Muscle layer of duodenum (tissue), 2 donors: ENCODE results near the gene GSDME.
A peak's percentile ranks its signal among the peaks of the same experiment; 100 is the strongest.
"Not testable (repeated sequence)": the region's sequence is repeated elsewhere in the genome, so short reads cannot be mapped to it uniquely, and the experiment has no call there.

Experiments used
- H3K27ac ChIP-seq: one replicate; pipeline ENCODE4 v1.7.0; 2013; ENCODE audit warnings: mild to moderate bottlenecking, low read length
- H3K27me3 ChIP-seq: one replicate; pipeline ENCODE4 v1.7.0; 2013; ENCODE audit warnings: low read depth, mild to moderate bottlenecking, control low read depth, low read length
- H3K36me3 ChIP-seq, 2 donors: one replicate each; pipeline ENCODE4 v1.7.0; 2013; ENCODE audit warnings: low read length in 2 of 2, control low read depth in 1 of 2, mild to moderate bottlenecking in 1 of 2; ENCODE audit not compliant: insufficient read depth in 2 of 2, control insufficient read depth in 1 of 2
- H3K4me1 ChIP-seq, 2 donors: one replicate each; pipeline ENCODE4 v1.7.0; 2013; ENCODE audit warnings: low read length in 2 of 2, mild to moderate bottlenecking in 2 of 2, control low read depth in 1 of 2, moderate library complexity in 1 of 2; ENCODE audit not compliant: insufficient read depth in 2 of 2, control insufficient read depth in 1 of 2
- H3K4me3 ChIP-seq, 2 donors: one replicate each; pipeline ENCODE4 v1.7.0; 2013; ENCODE audit warnings: low read length in 2 of 2, low read depth in 1 of 2, mild to moderate bottlenecking in 1 of 2
- H3K9me3 ChIP-seq, 2 donors: one replicate each; pipeline ENCODE4 v1.7.0; 2013; ENCODE audit warnings: low read length in 2 of 2, control low read depth in 1 of 2, mild to moderate bottlenecking in 1 of 2; ENCODE audit not compliant: control insufficient read depth in 1 of 2
- donor health status: healthy.

The GSDME gene

DNA sequence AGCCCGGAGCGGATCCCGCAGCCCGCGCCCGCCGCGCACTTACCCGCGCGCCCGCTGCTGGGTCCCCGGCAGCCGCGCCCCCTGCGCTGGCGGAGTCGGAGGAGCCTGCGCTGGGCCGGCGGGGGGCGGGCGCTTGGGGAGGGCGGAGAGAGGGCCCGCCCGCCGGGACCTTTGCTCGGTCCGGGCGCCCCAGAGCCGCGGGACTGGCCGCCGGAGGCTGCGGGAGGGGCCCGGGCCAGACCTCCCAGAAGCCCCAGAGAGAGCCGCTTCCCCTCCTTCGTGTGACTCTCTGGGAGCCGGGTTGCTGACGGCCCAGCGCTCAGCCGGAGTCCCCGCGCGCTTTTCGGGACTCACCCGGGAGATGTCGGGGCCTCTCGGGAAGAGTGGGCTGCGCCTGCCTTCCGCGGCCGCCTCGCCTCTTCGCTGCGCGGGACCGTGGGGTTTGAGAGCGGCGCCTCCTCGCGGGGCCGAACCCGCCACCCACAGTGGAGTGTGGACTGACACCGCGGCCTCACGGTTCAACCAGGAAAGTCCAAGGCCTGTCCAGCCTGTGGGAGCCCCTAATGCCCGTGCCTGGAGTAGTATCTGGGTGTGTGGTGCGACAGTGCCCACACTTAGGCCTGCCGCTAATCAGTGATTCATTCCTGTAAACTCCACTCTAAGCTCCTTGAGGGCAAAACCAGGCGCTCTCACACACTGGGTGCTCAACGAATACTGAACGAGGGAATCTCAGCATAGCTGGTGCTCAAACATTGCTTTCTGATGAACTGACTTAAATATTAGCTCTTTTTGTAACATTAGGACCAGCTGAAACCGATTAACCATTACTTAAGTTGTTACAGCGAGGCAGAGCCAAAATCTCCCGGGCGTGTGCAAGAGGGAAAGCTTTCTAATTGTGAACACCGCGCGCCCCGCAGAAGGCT lies at the start of gene GSDME:
TSS of gene GSDME (minus strand) at position 112 of the 923 bp plus-strand sequence. CDS start 7,690 bp downstream, outside the sequence.
- H3K9me3 ChIP-seq: no peaks in the 10 kb centered on the region
- H3K4me1 ChIP-seq: peaks cover 0 to 11% of the 10 kb centered on the region in 2 donors
- H3K4me3 ChIP-seq: peak within 1 kb of the TSS; percentile 59 to 79
- peak within 1 kb of the TSS; percentile 14 for H3K27ac ChIP-seq
- no peaks in the 10 kb centered on the region for H3K36me3 ChIP-seq
- H3K27me3 ChIP-seq: peaks cover 6% of the 10 kb centered on the region

DNA sequence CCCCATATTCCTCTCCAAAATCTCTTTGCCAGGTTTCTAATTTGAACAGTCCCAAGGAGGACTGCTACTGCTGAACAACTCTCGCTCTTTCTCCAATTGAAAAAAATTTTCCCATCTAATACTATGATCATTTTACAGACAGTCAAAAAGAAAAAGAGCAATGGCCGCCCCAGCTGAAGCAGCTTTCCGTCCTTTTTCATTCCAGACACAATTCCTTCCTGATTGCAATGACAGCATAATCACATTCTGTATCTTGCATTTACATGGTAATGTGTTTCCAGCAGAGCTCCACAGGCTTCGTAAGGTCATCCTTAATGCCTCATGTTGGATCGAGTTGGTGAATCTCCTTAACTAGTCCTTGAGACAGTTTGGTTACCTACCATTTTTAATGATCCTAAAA lies 45.0 kb upstream of the GSDME start:
- no peaks in the 10 kb centered on the region for H3K27me3 ChIP-seq
- no peaks in the 10 kb centered on the region for H3K4me1 ChIP-seq
- no peak overlapping the region for H3K4me3 ChIP-seq
- H3K36me3 ChIP-seq: peaks cover 0 to 4% of the 10 kb centered on the region in 2 donors
- no peak overlapping the region for H3K27ac ChIP-seq
- H3K9me3 ChIP-seq: no peaks in the 10 kb centered on the region

DNA sequence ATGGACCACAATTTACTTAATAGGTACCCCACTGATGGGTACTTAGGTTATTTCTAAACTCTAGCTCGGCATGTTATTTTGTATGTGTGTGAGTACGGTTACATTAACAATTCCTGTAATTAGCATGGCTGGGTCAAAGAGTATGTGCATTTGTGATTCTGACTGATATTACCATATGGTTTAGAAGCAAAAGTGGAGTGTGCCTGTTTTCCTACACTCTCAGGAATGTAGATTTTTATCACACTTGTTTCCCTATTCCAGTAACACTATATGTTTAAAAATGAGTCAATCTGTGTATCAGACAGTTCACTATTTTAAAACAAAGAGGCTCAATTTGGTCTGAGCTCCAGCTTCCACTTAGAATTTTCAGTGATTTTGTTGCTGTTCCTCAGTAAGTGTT lies 44.6 kb upstream of the GSDME start:
- Histone ChIP-seq H3K27ac (no peak overlapping the region), H3K36me3 (peaks cover 0 to 4% of the 10 kb centered on the region in 2 donors), H3K9me3 (no peaks in the 10 kb centered on the region), H3K4me3 (no peak overlapping the region), H3K4me1 (no peaks in the 10 kb centered on the region), H3K27me3 (no peaks in the 10 kb centered on the region)

DNA sequence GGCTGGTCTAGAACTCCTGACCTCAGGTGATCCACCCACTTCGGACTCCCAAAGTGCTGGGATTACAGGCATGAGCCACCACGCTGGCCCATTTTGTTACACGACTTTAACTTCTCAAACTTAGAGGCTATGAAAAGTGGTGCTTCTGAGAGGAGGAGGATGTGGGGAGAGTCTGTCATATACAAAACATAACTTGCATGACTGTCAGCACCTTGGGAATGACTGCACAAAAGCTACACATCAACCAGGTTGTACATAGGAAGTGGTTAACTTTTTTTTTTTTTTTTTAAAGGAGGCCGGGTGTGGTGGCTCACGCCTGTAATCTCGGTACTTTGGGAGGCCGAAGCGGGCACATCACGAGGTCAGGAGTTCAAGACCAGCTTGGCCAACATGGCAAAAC lies 43.4 kb upstream of the GSDME start:
- no peaks in the 10 kb centered on the region for H3K9me3 ChIP-seq
- H3K36me3 ChIP-seq: peaks cover 0 to 4% of the 10 kb centered on the region in 2 donors
- no peaks in the 10 kb centered on the region for H3K27me3 ChIP-seq
- H3K4me1 ChIP-seq: no peaks in the 10 kb centered on the region
- no peak overlapping the region for H3K27ac ChIP-seq
- H3K4me3 ChIP-seq: no peak overlapping the region

DNA sequence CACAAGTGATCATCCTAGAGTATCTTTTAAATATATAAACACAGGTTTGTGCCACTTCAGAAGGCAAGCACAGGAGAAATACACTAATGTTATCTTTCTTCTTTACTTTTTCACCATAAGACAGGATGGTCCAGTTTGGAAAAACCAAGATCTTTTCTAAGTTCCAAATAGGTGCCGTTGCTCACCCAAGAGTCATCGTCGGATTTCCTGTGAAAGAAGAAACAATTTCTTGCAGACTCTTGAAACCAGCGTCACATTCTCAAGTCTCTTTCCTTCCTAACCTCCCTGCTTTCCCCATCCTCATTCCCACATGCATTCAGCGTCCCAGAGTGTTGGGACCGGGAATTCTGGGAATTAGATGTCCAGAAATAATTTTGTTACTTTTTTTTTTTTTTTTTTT lies 42.8 kb upstream of the GSDME start:
- Histone ChIP-seq H3K4me3 (no peak overlapping the region), H3K36me3 (peaks cover 0 to 4% of the 10 kb centered on the region in 2 donors), H3K4me1 (no peaks in the 10 kb centered on the region), H3K27ac (no peak overlapping the region), H3K9me3 (no peaks in the 10 kb centered on the region), H3K27me3 (no peaks in the 10 kb centered on the region)

DNA sequence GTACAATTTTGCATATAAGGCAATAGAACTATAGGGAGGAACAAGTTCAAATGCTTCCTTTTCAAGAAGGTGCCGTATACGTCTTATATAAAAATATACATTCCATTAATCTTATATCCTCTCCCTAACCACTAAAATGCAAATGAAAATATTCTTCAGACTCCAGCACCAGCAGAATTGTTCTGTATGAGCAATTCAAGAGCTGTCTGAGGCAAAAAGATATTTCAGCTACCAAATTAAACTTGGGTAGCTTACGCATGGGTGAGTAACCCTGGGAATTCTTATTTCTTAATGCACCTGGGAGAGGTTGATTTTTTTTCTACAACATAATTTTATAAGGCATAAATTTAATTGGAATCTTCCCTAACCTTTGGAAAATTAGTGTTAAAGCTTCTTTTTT lies 42.2 kb upstream of the GSDME start:
- H3K9me3 ChIP-seq: no peaks in the 10 kb centered on the region
- H3K36me3 ChIP-seq: peaks cover 0 to 4% of the 10 kb centered on the region in 2 donors
- H3K4me3 ChIP-seq: no peak overlapping the region
- H3K27me3 ChIP-seq: no peaks in the 10 kb centered on the region
- no peaks in the 10 kb centered on the region for H3K4me1 ChIP-seq
- H3K27ac ChIP-seq: no peak overlapping the region

DNA sequence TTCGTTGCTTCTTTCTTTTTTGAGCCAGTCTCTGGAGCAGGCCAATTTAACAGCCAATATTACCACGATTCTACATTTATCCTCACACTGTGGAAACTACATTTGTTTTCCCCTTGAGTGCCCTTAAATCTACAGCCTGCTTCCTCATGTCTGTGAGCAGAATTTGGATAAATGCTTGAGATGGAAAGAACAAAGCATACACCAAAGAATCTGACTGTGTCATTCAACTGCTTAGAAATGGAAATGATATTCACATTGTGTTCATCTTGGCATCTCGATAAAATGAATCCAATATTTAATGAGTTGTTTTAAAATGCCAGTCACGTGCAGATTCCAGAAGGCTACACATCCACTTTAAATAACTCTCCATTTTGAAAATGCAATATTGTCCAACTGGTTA lies 41.0 kb upstream of the GSDME start:
- Histone ChIP-seq H3K4me1 (no peaks in the 10 kb centered on the region), H3K27me3 (no peaks in the 10 kb centered on the region), H3K27ac (no peak overlapping the region), H3K4me3 (no peak overlapping the region), H3K36me3 (no peaks in the 10 kb centered on the region), H3K9me3 (no peaks in the 10 kb centered on the region)

DNA sequence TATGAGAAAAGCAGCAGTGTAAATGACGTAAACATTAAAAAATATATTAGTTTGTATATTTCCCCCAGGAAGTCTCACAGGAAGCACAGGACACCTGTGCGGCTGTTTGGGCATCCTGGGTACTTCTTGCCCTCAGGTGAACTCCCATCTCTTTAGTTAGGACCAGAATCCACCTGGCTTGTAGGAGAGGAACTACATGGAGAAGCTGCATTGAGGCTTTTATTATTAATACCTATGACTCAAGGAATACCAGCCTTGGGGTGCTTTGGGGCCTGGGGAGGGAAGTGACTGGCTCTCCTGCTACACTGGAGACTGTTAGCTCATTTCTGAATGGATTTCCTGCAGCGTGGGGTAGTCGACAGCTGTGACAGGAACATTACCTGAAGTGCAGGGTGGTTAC lies 40.0 kb upstream of the GSDME start:
- Histone ChIP-seq H3K27me3 (no peaks in the 10 kb centered on the region), H3K9me3 (no peaks in the 10 kb centered on the region), H3K4me1 (no peaks in the 10 kb centered on the region), H3K27ac (no peak overlapping the region), H3K4me3 (no peak overlapping the region), H3K36me3 (no peaks in the 10 kb centered on the region)

DNA sequence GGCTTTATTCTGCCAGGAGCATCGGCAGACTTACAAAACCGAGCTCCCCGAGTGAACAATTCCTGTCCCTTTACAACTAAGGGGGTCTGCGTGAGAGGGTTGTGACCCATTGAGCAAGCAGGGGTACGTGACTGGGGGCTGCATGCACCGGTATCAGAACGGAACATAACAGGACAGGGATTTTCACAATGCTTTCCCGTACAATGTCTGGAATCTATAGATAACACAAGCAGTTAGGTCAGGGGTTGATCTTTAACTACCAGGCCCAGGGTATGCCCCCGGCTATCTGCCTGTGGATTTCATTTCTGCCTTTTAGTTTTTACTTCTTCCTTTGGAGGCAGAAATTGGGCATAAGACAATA lies 38.1 kb upstream of the GSDME start:
- H3K36me3 ChIP-seq: no peaks in the 10 kb centered on the region
- H3K4me1 ChIP-seq: no peaks in the 10 kb centered on the region
- H3K9me3 ChIP-seq: no peaks in the 10 kb centered on the region
- no peak overlapping the region for H3K4me3 ChIP-seq
- H3K27me3 ChIP-seq: no peaks in the 10 kb centered on the region
- no peak overlapping the region for H3K27ac ChIP-seq

DNA sequence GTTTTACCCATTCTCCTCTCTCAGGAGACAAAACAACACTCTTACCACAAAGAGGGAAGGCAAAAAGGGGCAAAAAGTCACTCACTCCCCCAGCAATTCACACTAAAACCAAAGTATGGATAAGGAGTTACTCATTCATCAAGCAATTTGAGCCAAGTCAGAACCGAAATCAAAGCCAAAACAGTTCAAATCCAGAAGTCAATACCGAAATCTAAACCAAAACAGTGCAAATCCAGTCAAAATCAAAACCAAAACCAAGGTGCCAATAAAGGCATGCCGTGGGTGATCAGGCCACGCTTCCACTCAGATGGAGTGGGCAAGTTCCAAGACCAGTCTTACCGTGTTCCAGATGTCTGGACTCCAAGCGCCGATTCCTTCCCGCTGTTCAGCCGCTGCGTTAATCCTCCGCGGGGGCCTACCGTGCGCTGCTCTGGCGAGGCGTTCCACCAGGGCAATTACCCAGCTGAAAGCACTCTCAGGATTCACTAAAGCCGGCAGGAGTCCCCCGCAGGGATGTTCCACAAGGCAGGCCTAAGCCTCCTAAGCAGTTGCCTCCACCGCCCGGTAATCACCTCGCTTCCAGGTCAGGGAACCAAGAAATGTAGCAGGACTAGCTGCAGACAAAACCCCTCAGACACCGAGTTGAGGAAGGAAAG lies 37.6 kb upstream of the GSDME start:
- not testable (repeated sequence) for H3K4me1 ChIP-seq, H3K27me3 ChIP-seq, H3K27ac ChIP-seq, H3K4me3 ChIP-seq, H3K9me3 ChIP-seq, H3K36me3 ChIP-seq

DNA sequence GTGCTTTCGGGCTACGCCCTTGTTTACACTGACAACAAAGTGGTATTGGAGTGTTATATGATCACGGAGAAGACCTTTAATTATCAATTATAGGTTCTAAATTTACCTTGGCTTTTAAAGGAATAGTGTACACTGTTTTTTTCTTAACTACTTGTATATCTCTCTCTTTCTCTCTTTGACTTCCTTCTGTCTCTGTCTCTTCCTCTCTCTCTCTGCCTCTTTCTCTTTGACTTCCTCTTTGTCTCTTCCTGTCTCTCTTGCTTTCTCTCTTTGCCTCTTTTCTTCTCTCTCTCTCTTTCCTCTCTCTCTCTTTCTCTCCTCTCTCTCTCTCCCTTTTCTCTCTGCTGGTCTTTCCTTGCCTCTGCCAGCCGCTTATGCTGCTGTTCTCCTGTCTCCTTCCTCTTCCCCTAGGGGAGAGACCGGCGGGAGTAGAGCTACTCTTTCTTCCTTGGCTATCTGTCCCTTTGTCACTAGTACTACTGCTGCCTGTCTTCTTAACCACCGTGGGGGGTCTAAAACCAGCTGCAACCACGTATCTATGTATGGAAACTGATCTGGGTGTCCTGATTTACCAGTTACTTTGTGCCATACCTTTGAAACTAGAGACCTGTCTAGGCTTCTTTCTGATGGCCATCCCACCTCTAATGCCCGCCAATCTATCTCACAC lies 36.9 kb upstream of the GSDME start:
- no peaks in the 10 kb centered on the region for H3K36me3 ChIP-seq
- no peak overlapping the region for H3K27ac ChIP-seq
- H3K4me3 ChIP-seq: no peak overlapping the region
- no peaks in the 10 kb centered on the region for H3K27me3 ChIP-seq
- no peaks in the 10 kb centered on the region for H3K4me1 ChIP-seq
- no peaks in the 10 kb centered on the region for H3K9me3 ChIP-seq
